C4-2B (cell line): Measurements from ENCODE around the gene CCDC69.
"Not testable (repeated sequence)": the region's sequence is repeated elsewhere in the genome, so short reads cannot be mapped to it uniquely, and the experiment has no call there.

Experiments
- H3K27ac ChIP-seq: fragments of 450-650 bp; 2 replicates; pipeline ENCODE4 v1.5.1; 2017
- CTCF ChIP-seq: fragments of 450-650 bp; conservative IDR thresholded peaks from 2 replicates; pipeline ENCODE4 v1.5.1; 2017; ENCODE audit warnings: mild to moderate bottlenecking
- ZFX ChIP-seq: fragments of 450-650 bp; IDR thresholded peaks from 2 replicates; pipeline ENCODE4 v1.6.1; 2017

The CCDC69 gene

GRCh38 chr5:151258816-151259215 lies 34.9 kb upstream of the CCDC69 start:
- no peak overlapping the region for H3K27ac ChIP-seq
- TF ChIP-seq CTCF, result no peak
- TF ChIP-seq ZFX, result no peak

GRCh38 chr5:151258201-151258611 lies 34.3 kb upstream of the CCDC69 start:
- TF ChIP-seq ZFX (no peak), CTCF (no peak)
- H3K27ac ChIP-seq, result no peak overlapping the region

DNA sequence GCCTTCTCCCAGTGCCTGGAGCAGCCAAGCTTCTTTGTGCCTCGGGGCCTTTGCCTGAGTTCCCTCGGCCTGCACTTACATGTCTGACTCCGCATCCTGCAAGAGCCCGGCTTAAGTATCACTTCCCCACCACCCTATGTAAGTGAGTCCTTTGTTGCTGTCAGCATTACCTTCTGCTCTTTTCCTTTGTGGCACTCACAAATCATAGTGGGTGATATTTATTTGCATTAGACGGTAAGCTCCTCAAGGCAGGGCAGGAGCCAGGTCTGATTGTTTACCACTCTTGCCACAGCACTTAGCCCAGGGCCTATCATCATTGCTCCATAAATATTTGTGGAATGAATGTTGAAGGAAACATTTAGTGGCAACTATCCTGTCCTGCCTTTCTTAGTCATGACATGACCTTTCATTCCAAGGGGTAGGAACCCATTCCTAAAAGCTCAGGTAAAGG lies 33.9 kb upstream of the CCDC69 start:
- no peak for TF ChIP-seq ZFX
- no peak for TF ChIP-seq CTCF
- no peak overlapping the region for H3K27ac ChIP-seq

DNA sequence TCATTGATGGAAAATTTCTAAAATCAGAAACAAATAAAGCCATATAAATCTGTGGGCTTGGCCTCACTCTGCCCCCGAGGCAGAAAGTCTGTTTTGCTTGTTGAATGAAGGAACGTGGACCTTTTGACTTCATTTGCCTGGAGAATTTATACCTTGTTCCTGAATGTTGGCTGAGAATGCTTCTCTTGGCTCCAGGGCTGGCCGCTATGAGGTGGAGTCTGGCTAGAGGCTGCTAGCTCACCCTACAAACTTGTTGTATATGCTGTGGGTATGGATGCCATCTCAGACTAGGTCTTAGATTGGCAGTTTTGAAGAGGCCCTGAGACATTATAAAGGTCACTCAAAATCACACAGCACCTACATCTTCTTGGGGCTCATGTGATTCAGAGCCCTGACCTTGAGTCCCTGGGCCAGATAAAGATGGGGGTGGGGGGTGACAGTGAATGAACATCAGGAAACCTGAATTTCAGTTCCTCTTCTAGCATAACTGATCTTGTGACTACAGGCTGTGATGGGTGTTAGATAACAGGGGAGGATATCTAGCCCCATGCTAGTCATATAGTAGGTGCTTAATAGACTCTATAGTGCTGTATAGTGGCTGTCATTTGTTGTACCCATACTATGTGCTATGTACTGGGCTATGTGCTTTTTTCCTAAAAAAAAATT lies 31.9 kb upstream of the CCDC69 start:
- H3K27ac ChIP-seq, result no peak overlapping the region
- TF ChIP-seq ZFX (no peak), CTCF (no peak)

GRCh38 chr5:151254990-151255389 lies 31.1 kb upstream of the CCDC69 start:
- H3K27ac ChIP-seq, result not testable (repeated sequence)

DNA sequence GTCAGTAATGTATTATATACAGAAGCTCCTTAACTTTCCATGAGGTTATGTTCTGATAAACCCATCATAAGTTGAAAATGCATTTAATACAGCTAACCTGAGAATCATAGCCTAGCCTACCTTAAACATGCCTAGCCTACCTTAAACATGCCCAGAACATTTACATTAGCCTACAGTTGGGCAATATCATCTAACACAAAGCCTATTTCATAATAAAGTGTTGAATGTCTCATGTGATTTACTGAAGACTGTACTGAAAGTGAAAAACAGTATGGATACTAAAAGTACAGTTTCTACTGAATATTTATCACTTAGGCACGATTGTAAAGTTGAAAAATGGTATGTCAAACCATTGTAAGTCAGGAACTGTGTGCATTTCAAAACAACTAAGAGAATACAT lies 30.7 kb upstream of the CCDC69 start:
- TF ChIP-seq ZFX (no peak), CTCF (no peak)
- no peak overlapping the region for H3K27ac ChIP-seq

- H3K27ac ChIP-seq, result peak overlapping the region; percentile 66
Observed at GRCh38 chr5:151253605-151253950, 29.7 kb upstream of the CCDC69 start.

More at GRCh38 chr5:151253605-151253950, 29.7 kb upstream of the CCDC69 start:
- no peak for TF ChIP-seq ZFX
- TF ChIP-seq CTCF, result no peak
